ENCODE data around the gene TMEM213.

GRCh38 chr7:138813945-138814344 is 16.2 kb downstream of the TMEM213 start:
- TF ChIP-seq CTCF (IDR thresholded peaks at IDR 0.05) (no peak), EZH2 (IDR thresholded peaks at IDR 0.05) (no peak)

Data from neural progenitor cell (in vitro differentiated cells).